Uterus (tissue), 4 donors: ENCODE measurements around the gene RIMS1. TPM values are rescaled to one million over a fixed set of nuclear protein-coding genes. Genes with fewer than 3 reads are reported as not detected.

ENCODE experiments used
- DNase-seq, 2 donors: peaks; one replicate each; pipeline ENCODE4 v3.0.0-alpha.2; 2019 to 2020
- H3K27ac ChIP-seq, 2 donors: fragments of 200-600 bp; sonication (generic); 1 replicate in 1 of 2; 2 replicates in 1 of 2; pipeline ENCODE4 v1.5.1; 2016 to 2018
- H3K27me3 ChIP-seq, 2 donors: fragments of 200-600 bp; sonication (generic); one replicate each; pipeline ENCODE4 v1.5.1; 2018 to 2019; ENCODE audit warnings: control low read depth in 1 of 2
- H3K36me3 ChIP-seq, 2 donors: fragments of 200-600 bp; sonication (generic); one replicate each; pipeline ENCODE4 v1.5.1; 2019; ENCODE audit warnings: control low read depth in 1 of 2
- H3K4me1 ChIP-seq, 2 donors: fragments of 200-600 bp; sonication (generic); one replicate each; pipeline ENCODE4 v1.5.1; 2018 to 2019; ENCODE audit warnings: control low read depth in 1 of 2
- H3K4me3 ChIP-seq, 2 donors: fragments of 200-600 bp; sonication (generic); 1 replicate in 1 of 2; 2 replicates in 1 of 2; pipeline ENCODE4 v1.5.1; 2018 to 2019; ENCODE audit warnings: mild to moderate bottlenecking in 1 of 2
- H3K9me3 ChIP-seq, 2 donors: fragments of 200-600 bp; sonication (generic); one replicate each; pipeline ENCODE4 v1.5.1; 2019; ENCODE audit warnings: control low read depth in 1 of 2
- CTCF ChIP-seq, 4 experiments: fragments of 200-600 bp in 2 of 4; fragments of 450-650 bp in 2 of 4; sonication (generic) in 2 of 4; IDR thresholded peaks; one replicate each; pipeline ENCODE4 v1.5.1; 2016 to 2019; ENCODE audit warnings: antibody characterized with exemption in 4 of 4, mild to moderate bottlenecking in 2 of 4, moderate library complexity in 1 of 4
- POLR2A ChIP-seq, 2 donors: fragments of 450-650 bp; IDR thresholded peaks; one replicate each; pipeline ENCODE4 v1.6.1; 2016; ENCODE audit warnings: antibody characterized with exemption in 2 of 2, mild to moderate bottlenecking in 1 of 2, moderate library complexity in 1 of 2
- intact Hi-C: fragments of 100-400 bp; cut with DNase I; formaldehyde crosslinking; loops from one replicate; pipeline ENCODE4 v1.15.1; 2023; ENCODE audit warnings: low total_unique reads
- total RNA-seq, 4 donors: library from RNA; depleted of rRNA in 3 of 4; stranded (reverse); fragments of >200 nt in 3 of 4; gene quantifications; one replicate each; pipeline versions ENCODE4 v1.1.0 to v1.2.4, GENCODE V29; 2014 to 2023
- donor health status: DM: yes; HTN: yes; CAD: no.

RIMS1 gene
- total RNA-seq, 4 donors from 2014 or later: 0.88 to 24.9 TPM; not detected in 2

DNA sequence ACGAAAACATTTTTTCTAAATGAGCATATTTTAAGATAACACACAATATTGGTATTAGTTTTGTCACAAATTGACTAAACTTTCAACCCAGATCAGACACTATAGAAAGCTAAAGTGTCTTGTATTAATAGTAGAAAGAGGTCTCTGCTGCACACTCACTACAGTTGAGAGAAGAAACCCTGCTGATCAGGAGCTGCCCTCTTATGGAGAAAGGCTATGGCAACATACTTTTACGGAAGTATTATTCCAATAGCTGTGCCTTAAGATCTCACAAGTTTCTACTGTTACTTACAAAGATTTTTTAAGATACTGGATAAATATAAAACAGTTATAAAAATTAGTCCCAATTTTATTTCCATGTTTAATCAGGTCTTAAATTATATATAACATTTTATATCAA lies 155.7 kb downstream of the RIMS1 start:
- H3K9me3 ChIP-seq: no peaks in the 10 kb centered on the region
- no peaks in the 10 kb centered on the region for H3K4me1 ChIP-seq
- no peak overlapping the region for H3K4me3 ChIP-seq
- H3K27me3 ChIP-seq: no peaks in the 10 kb centered on the region
- no peak for TF ChIP-seq CTCF (IDR thresholded peaks at IDR 0.05)
- TF ChIP-seq POLR2A (IDR thresholded peaks at IDR 0.05): no peak
- no peak for DNase-seq
- intact Hi-C loops: no loop called here
- no peak overlapping the region for H3K27ac ChIP-seq
- no peaks in the 10 kb centered on the region for H3K36me3 ChIP-seq

GRCh38 chr6:72048080-72048479 lies 161.7 kb downstream of the RIMS1 start:
- intact Hi-C loops: no loop called here
- Histone ChIP-seq H3K9me3 (no peaks in the 10 kb centered on the region), H3K4me3 (no peak overlapping the region), H3K27me3 (no peaks in the 10 kb centered on the region), H3K27ac (no peak overlapping the region), H3K36me3 (no peaks in the 10 kb centered on the region), H3K4me1 (no peaks in the 10 kb centered on the region)
- TF ChIP-seq CTCF (IDR thresholded peaks at IDR 0.05) (no peak), POLR2A (IDR thresholded peaks at IDR 0.05) (no peak)
- no peak for DNase-seq

GRCh38 chr6:72049376-72049775 lies 163.0 kb downstream of the RIMS1 start:
- TF ChIP-seq POLR2A (IDR thresholded peaks at IDR 0.05): no peak
- no peak for TF ChIP-seq CTCF (IDR thresholded peaks at IDR 0.05)
- Histone ChIP-seq H3K4me1 (no peaks in the 10 kb centered on the region), H3K36me3 (no peaks in the 10 kb centered on the region), H3K27me3 (no peaks in the 10 kb centered on the region), H3K4me3 (no peak overlapping the region), H3K9me3 (no peaks in the 10 kb centered on the region), H3K27ac (no peak overlapping the region)
- no peak for DNase-seq
- intact Hi-C loops: no loop called here

- Histone ChIP-seq H3K4me3 (no peak overlapping the region), H3K36me3 (no peaks in the 10 kb centered on the region), H3K9me3 (no peaks in the 10 kb centered on the region), H3K4me1 (no peaks in the 10 kb centered on the region), H3K27ac (no peak overlapping the region), H3K27me3 (no peaks in the 10 kb centered on the region)
- DNase-seq: no peak
- intact Hi-C loops: no loop called here
- TF ChIP-seq POLR2A (IDR thresholded peaks at IDR 0.05): no peak
- no peak for TF ChIP-seq CTCF (IDR thresholded peaks at IDR 0.05)
These were observed 174.9 kb downstream of the RIMS1 start for GRCh38 chr6:72061286-72061685.

GRCh38 chr6:72064399-72064975 lies 178.1 kb downstream of the RIMS1 start:
- H3K27ac ChIP-seq: no peak overlapping the region
- no peak for TF ChIP-seq POLR2A (IDR thresholded peaks at IDR 0.05)
- no peak for TF ChIP-seq CTCF (IDR thresholded peaks at IDR 0.05)
- H3K4me3 ChIP-seq: no peak overlapping the region

More at GRCh38 chr6:72064399-72064975, 178.1 kb downstream of the RIMS1 start:
- Histone ChIP-seq H3K9me3 (no peaks in the 10 kb centered on the region), H3K27me3 (no peaks in the 10 kb centered on the region), H3K4me1 (no peaks in the 10 kb centered on the region), H3K36me3 (no peaks in the 10 kb centered on the region)
- no peak for DNase-seq
- intact Hi-C loops: no loop called here
